PC-9 (cell line): Measurements from ENCODE around the gene NALCN.

Source experiments
- CTCF ChIP-seq: fragments of 200-600 bp; sonication (generic); conservative IDR thresholded peaks from 2 replicates; pipeline ENCODE4 v1.6.1; 2017; ENCODE audit warnings: mixed run types, antibody characterized with exemption, mild to moderate bottlenecking, moderate library complexity
- EZH2 ChIP-seq: fragments of 200-600 bp; sonication (generic); IDR thresholded peaks from 2 replicates; pipeline ENCODE4 v1.8.0; 2017; ENCODE audit warnings: antibody characterized with exemption, low read depth

GRCh38 chr13:101283782-101284181 is 132.5 kb downstream of the NALCN start:
- TF ChIP-seq CTCF (no peak), EZH2 (no peak)
